HG03521 (cell line): ENCODE measurements around the gene NELFCD.
"Not testable (repeated sequence)": the region's sequence is repeated elsewhere in the genome, so short reads cannot be mapped to it uniquely, and the experiment has no call there.

ENCODE experiments used
- ATAC-seq: cut with Tn5 transposase; IDR thresholded peaks from one replicate; pipeline ENCODE4 v1.9.1; 2021; ENCODE audit warnings: mild to moderate bottlenecking, moderate library complexity; ENCODE audit not compliant: unreplicated experiment

The NELFCD gene, protein sequence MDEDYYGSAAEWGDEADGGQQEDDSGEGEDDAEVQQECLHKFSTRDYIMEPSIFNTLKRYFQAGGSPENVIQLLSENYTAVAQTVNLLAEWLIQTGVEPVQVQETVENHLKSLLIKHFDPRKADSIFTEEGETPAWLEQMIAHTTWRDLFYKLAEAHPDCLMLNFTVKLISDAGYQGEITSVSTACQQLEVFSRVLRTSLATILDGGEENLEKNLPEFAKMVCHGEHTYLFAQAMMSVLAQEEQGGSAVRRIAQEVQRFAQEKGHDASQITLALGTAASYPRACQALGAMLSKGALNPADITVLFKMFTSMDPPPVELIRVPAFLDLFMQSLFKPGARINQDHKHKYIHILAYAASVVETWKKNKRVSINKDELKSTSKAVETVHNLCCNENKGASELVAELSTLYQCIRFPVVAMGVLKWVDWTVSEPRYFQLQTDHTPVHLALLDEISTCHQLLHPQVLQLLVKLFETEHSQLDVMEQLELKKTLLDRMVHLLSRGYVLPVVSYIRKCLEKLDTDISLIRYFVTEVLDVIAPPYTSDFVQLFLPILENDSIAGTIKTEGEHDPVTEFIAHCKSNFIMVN

DNA sequence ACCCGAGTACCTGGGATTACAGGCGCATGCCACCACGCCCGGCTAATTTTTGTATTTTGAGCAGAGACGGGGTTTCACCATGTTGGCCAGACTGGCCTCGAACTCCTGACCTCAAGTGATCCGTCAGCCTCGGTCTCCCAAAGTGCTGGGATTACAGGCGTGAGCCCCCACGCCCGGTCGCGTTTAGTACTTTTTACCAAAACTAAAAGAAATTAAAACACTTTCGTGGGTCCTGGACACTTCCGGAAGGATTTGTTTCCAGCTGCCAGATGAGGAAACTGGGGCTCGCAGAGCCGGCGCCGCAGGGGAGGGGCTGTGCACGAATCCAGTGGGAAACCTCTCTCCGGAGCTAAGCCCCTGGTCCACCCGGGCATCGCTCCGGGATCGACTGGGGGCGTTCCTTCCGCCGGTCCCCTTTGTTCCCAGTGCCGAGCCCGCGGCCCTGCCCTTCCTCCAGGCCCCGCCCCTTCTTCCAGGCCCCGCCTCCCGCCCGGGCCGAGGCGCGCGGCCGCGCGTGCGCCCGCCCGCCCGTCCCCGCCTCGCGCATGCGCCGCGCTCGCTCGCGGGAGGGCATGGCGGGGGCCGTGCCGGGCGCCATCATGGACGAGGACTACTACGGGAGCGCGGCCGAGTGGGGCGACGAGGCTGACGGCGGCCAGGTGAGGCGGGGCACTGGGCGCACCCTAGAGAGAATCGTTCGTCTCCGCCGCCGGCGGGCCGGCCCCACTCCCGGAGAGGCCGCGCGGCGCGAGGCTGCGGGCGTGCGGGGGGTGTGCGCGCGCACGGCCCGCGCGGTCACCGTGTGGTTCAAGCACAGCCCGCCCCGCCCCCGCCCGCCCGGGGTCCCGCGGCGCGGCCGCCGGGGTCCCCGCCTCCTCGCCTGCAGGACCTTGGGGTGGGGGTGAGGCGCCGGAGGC is at the start of gene NELFCD:
Gene NELFCD, plus strand, starts transcription at position 546 of the 917 bp plus-strand sequence. Its CDS starts 54 bp downstream, at position 600.
- peak; percentile 79 for ATAC-seq

DNA sequence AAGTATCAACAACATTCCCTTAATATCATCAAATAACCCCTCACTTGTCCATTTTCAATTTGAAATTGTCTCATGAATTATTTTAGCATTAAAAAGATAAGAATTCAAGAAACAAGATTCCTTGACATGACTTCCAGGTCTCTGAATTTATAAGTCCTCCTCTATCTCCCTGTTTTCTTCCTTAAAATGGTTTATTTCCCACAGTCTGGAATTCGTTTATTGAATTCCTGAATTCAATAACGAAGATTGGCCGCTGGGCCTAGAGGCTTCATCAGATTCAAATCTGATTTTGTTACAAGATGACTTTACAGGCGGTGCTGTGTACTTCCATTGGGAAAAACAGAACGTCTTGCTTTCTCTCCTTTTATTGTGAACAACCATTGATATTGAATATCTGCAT is 48.9 kb upstream of the NELFCD start:
- no peak for ATAC-seq

DNA sequence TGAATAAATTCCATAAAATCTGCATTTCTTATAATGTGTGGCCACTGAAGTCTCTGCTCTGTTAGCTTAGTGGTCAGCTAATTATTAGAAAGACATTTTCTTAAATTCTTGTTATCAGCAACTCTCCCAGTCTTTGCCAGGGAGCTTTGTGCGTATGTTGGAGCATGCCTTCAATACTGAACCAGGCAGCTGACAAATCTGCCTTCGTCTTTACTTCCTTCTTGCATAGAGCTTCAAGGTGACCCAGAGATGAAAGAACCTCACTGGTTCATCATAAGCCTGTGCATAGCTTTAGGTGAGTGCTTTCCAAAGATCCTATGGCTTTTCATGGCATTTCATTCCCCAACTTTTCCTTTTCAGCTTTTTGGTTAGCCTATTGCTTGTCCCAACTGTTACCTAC is 43.0 kb upstream of the NELFCD start:
- no peak for ATAC-seq

DNA sequence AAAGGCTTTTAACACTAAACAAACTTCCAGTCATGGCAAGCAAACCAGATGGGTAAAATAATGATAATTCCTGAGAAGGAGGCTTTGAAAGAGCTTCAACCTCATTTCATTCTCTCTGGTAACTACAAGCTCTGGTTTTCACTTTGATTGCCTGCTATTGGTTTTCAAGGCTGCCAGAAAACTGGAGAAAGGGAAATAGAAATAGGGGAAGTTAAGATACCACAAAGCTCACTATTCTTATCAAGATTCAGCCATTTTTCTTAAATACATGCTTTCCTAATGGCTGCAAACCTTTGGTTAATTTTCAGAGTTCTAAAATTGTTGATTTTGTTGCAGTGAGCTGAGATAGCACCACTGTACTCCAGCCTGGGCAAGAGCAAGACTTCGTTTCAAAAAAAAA is 42.5 kb upstream of the NELFCD start:
- no peak for ATAC-seq

DNA sequence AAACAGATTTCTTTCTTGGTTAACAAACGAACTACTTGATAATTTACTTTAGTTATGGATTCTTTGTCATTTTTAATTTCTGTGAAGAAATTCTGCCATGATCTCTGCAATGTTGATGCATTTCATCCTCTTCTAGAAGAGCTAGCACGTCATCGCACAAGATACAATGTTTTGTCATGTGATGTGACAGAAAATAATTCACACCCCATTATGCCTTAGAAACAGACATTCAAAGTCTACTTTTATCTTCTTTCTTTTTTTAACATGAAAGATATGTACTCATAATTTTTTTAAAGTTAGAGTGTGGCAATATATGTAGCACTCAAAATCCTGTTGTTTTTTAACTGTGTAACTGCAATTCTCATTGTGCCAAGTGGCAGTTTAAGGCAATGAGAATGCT is 39.6 kb upstream of the NELFCD start:
- no peak for ATAC-seq

DNA sequence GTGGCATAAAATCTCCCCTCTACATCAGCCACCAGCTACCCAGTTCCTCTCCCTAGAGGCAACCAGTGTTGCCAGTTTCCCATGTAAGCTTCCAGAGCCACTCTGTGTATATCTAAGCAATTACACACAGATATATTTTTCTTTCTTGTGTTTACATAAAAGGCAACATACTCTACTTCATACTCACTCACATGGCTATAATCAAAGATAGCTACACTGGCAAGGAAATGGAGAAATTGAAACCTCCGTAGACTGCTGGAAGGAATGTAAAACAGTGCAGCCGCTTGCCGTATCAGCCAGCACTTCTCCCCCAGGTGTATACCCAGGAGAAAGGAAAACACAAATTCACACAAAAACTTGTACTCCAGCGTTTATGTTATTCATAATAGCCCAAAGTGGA is 38.5 kb upstream of the NELFCD start:
- ATAC-seq, result no peak

DNA sequence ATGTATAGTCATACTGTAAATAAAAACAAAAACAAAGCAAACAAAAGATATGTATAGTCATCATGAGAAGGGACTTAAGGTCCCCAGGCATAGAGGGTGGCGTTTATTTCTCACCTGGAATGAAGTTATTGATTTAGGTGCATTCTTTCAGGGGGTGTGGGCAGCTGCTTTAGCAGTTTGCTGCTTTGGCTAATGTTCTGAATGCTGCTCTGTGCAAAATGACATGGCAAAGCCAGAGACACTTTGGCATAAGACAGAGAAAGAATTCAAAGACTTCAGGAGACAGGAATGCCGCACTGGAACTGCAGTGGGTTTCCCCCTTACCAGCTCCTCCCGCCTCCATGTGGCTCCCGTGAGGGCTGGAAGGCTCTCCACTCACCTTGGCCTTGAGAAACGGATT is 36.4 kb upstream of the NELFCD start:
- no peak for ATAC-seq

DNA sequence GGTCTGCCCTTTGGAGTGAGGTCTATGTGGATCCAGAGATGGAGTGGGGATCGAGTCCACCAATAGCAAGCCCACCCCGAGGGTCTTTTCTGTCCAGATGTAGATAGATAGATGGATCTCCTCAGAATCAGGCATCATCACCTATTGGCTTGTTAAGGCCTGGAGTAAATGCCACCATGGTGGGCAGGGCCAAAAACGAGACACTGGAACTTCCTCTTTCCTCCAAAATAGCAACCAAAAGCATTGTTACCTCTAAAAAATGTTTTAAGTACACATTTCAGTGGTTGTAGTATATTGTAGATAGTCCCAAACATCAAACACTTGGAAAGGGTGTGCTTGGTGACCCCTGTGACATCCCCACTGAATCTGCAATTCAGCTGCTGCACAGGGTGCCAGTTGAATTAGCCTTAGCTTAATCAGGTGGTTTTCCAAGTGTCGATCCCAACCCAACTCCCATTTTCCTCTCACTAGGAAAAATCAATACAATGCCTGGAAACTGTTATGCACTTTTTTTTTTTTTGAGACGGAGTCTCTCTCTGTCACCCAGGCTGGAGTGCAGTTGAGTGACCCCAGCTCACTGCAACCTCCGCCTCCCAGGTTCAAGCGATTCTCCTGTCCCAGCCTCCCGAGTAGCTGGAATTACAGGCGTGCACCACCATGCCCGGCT is 35.0 kb upstream of the NELFCD start:
- no peak for ATAC-seq

DNA sequence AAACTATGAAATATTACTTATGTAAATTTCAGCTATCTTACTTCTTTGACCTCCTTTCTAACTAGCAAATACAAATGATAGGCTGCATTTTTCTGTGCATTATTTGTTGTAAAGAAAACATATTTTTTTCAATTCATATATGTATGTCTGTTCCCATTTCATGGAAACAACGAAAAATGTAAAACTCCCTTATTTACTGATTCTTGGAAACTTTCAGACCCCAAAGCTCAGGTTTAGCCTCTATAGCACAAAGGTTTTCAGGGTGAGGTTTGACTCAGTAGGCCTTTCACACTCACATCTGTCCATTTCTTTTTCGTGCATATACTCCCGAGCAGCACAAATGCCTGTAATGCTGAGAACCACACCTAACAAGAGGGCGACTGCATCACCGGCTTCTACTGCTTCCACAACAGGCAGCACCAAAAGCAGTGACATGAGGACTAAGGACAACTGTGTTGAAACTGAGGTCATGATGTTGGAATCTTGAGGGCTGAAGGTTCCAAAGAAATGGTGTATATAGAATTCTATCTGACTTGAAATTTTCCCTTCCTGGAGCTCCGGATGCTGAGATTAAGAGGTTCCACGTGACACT is 33.2 kb upstream of the NELFCD start:
- ATAC-seq, result not testable (repeated sequence)

DNA sequence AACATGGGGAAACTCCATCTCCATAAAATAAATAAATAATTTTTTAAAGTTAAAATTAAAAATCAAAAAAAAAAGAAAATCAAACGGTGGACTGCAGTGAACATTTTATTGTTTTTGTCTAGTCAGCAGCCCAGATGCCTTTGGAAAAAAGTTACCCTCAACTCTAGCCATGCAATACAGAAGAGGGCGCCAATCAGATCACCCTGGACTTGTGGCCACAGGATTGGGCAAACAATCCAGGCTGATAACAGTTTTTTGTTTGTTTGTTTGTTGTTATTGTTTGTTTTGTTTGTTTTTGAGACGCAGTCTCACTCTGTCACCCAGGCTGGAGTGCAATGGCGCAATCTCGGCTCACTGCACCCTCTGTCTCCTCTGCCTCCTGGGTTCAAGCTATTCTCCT is 30.5 kb upstream of the NELFCD start:
- no peak for ATAC-seq

DNA sequence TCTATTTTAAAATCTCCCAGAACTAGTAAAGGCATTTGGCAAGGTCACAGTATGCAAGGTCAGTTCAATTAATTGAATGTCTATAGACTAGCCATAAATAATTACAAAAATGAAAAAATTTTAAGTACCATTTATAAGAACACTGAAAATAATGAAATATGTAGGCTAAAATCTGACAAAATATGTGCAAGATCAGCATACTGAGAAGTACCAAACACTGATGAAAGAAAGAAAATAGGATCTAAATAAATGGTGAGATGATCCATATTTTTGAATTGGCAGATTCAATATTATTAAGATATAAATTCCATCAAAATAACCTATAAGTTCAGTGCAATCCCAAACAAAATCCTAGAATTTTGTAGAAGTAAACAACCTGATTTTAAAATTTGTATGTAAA is 28.0 kb upstream of the NELFCD start:
- ATAC-seq, result no peak

DNA sequence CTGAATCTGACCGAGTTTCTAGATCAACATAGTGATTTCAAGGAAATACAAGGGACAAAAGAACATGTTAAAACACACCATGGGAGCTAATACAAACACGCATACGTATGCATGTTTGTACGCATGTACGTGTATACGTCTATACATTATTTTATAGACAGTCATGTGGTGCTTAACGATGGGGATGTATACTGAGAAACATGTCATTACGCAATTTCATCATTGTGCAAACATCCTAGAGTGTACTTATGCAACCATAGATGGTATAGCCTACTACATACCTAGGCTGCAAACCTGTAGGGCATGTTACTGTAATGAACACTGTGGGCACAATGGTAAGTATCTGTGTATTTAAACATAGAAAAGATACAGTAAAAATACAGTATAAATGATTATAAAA is 25.0 kb upstream of the NELFCD start:
- no peak for ATAC-seq

DNA sequence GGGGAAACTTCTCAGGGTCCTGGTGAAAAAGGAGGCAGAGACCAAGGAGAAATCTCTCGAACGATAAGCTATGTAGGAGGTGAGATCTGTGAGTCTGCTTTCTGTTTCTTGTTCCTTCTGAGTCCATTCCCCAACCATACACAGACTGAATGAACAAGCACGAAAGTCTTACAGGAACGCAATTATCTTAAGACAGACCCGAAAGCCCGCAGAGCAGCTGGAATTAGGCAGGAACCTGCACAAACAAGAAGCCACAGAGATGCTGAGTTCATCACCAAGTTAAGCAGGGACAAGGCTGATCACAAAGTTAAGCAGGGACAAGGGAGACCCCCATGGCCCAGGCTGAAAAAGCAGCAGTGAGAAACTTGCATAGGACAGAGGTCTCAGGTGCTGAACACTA is 21.4 kb upstream of the NELFCD start:
- no peak for ATAC-seq

DNA sequence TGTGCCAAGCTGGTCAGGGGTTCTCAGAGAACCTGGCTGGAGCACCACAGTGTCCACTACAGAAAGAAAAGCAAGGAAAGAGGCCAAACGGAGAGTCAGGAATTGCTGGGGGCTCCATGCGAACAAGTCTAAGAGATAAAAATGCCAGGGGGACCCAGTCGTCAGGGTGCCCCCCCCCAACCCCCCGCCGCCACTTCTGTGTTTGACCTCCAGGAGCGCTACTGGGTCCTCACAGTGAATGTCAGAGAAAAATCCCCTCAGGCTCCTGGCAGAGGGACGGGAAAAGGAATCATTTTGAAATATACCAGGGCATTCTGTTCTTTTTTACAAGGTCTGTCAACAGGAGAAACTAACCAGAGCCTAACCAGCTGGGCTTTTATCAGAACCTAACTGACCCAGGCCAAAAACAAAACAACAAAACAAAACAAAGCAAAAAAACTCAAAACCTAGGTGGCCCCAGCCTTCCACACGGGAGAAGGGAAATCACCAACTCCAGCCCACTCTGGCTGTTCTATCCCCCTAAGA is 17.9 kb upstream of the NELFCD start:
- ATAC-seq, result no peak

DNA sequence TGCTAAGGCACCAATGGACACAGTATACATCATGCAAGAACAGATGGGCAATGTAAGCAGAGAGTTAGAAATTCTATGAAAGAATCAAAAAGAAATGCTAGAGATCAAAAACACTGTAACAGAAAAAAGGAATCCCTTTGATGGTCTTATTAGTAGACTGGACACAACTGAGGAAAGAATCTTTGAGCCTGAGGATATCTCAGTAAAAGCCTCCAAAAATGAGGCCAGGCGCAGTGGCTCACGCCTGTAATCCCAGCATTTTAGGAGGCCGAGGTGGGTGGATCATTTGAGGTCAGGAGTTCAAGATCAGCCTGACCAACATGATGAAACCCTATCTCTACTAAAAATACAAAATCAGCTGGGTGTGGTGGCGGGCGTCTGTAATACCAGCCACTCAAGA is 17.1 kb upstream of the NELFCD start:
- not testable (repeated sequence) for ATAC-seq

DNA sequence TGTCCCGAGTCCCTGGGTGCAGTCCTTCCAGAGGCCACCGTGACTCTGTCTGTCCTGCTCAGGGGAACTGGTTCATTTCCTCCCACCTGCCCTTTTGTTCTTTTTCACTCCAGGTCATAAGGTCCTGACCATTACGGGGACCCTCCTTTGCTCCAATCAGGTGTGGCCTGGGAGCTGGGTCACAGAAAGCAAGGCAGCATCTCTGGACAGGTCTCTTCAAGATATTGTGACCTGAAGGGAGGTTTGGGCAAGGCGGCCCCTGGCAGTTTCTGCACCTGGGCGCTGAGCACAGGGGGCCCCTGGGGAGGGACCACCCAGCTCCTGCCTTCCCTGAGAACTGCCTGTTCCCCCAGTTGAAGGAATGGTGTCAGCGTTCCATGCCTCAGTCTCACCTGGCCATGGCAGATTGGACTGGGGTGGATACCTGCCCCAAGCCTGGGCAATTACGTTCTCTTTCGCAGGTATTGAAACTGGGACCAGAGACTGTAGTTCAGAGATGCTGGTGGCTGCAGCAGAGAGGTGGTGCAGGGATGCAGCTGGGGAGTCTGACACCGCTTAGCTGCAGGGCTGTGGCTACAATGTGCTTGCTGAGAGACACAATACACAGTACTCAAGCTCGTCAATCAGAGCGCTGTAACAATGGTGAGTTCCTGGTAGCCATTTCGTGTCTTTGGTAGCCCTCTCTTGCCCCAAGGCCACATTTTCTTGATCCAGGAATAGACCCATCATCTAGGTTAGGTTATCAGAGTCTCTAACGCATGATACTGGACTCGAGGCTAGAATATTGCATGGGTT is 15.6 kb upstream of the NELFCD start:
- ATAC-seq, result no peak

DNA sequence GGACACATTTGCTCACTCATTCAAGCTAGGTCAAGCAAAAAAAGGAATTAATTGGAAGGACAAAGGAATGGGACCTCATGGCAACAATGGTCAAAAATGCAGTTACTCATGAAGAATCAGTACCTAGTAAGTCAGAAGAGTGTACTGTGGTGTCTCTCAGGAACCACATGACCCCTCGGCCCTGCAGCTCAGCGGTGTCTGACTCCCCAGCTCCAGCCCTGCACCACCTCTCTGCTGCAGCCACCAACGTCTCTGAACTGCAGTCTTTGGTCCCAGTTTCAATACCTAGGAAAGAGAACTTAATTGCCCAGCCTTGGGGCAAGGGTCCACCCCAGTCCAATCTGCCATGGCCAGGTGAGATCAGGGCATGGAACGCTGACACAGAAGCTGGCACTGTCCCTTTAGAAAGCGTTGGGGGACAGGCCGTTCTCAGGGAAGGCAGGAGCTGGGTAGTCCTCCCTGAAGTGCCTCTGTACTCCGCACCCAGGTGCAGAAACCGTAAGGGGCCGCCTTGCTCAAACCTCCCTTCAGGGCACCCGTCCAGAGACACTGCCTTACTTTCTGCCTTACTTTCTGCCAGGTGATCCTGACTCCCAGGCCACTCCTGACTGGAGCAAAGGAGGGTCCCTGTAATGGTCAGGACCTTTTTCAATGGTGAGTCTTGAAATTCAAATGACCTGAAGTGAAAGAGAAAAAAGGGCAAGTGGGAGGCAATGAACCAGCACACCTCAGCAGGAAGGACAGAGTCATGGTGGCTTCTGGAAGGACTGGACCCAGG is 13.2 kb upstream of the NELFCD start:
- no peak for ATAC-seq

DNA sequence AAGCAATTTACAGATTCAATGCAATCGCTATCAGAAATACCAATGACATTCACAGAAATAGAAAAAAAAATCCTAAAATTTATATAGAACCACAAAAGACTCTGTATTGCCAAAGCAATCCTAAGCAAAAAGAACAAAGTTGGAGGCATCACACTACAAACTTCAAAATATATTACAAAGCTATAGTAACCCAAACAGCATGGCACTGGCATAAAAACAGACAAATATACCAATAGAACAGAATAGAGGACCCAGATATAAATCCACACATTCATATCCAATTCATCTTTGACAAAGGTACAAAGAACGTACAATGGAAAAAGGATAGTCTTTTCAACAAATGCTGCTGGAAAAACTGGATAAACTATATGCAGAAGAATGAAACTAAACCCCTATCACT is 11.6 kb upstream of the NELFCD start:
- ATAC-seq, result no peak

DNA sequence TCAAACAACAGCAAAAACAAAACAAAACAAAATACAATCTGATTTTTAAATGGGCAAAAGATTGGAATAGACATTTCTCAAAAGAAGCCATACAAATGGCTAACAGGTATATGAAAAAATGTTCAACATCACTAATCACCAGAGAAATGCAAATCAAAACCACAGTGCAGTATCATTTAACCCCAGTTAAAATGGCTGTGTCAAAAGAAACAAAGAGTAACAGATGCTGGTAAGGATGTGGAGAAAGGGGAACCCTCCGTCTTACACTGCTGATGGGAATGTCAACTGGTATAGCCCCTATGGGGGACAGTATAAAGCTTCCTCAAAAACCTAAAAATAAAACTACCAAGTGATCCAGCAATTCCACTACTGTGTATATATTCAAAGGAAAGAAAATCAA is 10.9 kb upstream of the NELFCD start:
- ATAC-seq, result no peak
